HCT116 (cell line): Measurements from ENCODE around the gene CCDC39. TPM values are rescaled to one million over a fixed set of nuclear protein-coding genes. Genes with fewer than 3 reads are reported as not detected.

Experiments
- ATAC-seq: fragments of 200-7000 bp; cut with Tn5 transposase; 2 replicates; pipeline ENCODE4 v1.9.1; 2020; ENCODE audit warnings: mild to moderate bottlenecking, moderate library complexity
- BruUV-seq: library from RNA; stranded (reverse); fragments of 400-500 nt; replicated peaks from 2 replicates; lab custom pipeline; 2021; lab: Mats Ljungman, UMichigan
- CTCF ChIA-PET: fragments of 300-600 bp; sonication (Branson Sonifier 250); formaldehyde crosslinking; loops from one replicate; lab custom pipeline; 2021; ENCODE audit warnings: antibody characterized with exemption; lab: Charles Lee
- POLR2A ChIA-PET: fragments of 300-600, 350-600 bp; sonication (Branson Sonifier 250); formaldehyde crosslinking; loops from one replicate; lab custom pipeline; 2021; ENCODE audit warnings: antibody characterized with exemption; lab: Charles Lee
- RAD21 ChIA-PET, 2 experiments: fragments of 300-600 bp; sonication (Branson Sonifier 250); formaldehyde crosslinking; loops; one replicate each; lab custom pipeline; 2023; ENCODE audit warnings: low total read pairs in 2 of 2; ENCODE audit not compliant: uncharacterized antibody in 2 of 2, unreplicated experiment in 2 of 2, low non-redundant PET in 1 of 2; lab: Charles Lee
- DNase-seq: peaks from one replicate; pipeline ENCODE4 v3.0.0-alpha.2; 2010; ENCODE audit warnings: low read depth, low spot score
- H2AFZ ChIP-seq: fragments of 200-600 bp; shearing (Covaris generic), sonication (generic); 2 replicates; pipeline ENCODE4 v1.6.1; 2017; ENCODE audit warnings: low read depth, mixed run types, mixed read lengths, antibody characterized with exemption, low read length; ENCODE audit not compliant: poor library complexity, severe bottlenecking
- H3K27ac ChIP-seq: 2 replicates; pipeline ENCODE4 v1.5.1; 2012; ENCODE audit warnings: low read depth, low read length
- H3K27me3 ChIP-seq: fragments of 200-600 bp; sonication (generic); 2 replicates; pipeline ENCODE4 v1.6.1; 2016; ENCODE audit warnings: mixed run types, low read length, mixed read lengths; ENCODE audit not compliant: insufficient read depth
- H3K36me3 ChIP-seq, 2 experiments: fragments of 200-500 bp in 1 of 2; fragments of 200-600 bp in 1 of 2; sonication (Bioruptor generic) in 1 of 2; sonication (generic) in 1 of 2; 2 replicates each; pipeline versions ENCODE4 v1.5.1 to v1.6.1; 2014 to 2016; ENCODE audit warnings: low read length in 2 of 2, inconsistent platforms in 1 of 2, mixed read lengths in 1 of 2, mixed run types in 1 of 2; ENCODE audit not compliant: insufficient read depth in 2 of 2, control insufficient read depth in 1 of 2
- H3K4me1 ChIP-seq, 2 experiments: fragments of 200-600 bp in 1 of 2; sonication (generic) in 1 of 2; 2 replicates each; pipeline versions ENCODE4 v1.5.1 to v1.6.1; 2012 to 2017; ENCODE audit warnings: low read length in 2 of 2, inconsistent platforms in 1 of 2, mild to moderate bottlenecking in 1 of 2, mixed read lengths in 1 of 2, mixed run types in 1 of 2, moderate library complexity in 1 of 2; ENCODE audit not compliant: insufficient read depth in 2 of 2, control insufficient read depth in 1 of 2
- H3K4me2 ChIP-seq: fragments of 200-600 bp; sonication (generic); 2 replicates; pipeline ENCODE4 v1.6.1; 2017; ENCODE audit warnings: mixed run types, low read length, mixed read lengths
- H3K4me3 ChIP-seq, 2 experiments: fragments of 200-600 bp in 1 of 2; sonication (generic) in 1 of 2; replicated peaks in 1 of 2; 2 replicates each; pipeline ENCODE4 v1.5.1; 2011 to 2016; ENCODE audit warnings: low read length in 2 of 2, control low read depth in 1 of 2, low read depth in 1 of 2, mild to moderate bottlenecking in 1 of 2, mixed read lengths in 1 of 2, mixed run types in 1 of 2
- H3K79me2 ChIP-seq: fragments of 200-600 bp; sonication (generic); 2 replicates; pipeline ENCODE4 v1.6.1; 2017; ENCODE audit warnings: mild to moderate bottlenecking, mixed run types, low read length, moderate library complexity, mixed read lengths; ENCODE audit not compliant: insufficient read depth
- H3K9ac ChIP-seq: fragments of 200-600 bp; sonication (generic); 2 replicates; pipeline ENCODE4 v1.6.1; 2016; ENCODE audit warnings: low read length, mixed read lengths
- H3K9me2 ChIP-seq: fragments of 200-600 bp; sonication (generic), shearing (Covaris generic); 2 replicates; pipeline ENCODE4 v1.6.1; 2017; ENCODE audit warnings: mixed run types, mild to moderate bottlenecking, moderate library complexity; ENCODE audit not compliant: insufficient read depth
- H3K9me3 ChIP-seq, 2 experiments: fragments of 200-500 bp in 1 of 2; fragments of 200-600 bp in 1 of 2; sonication (Bioruptor generic) in 1 of 2; sonication (generic) in 1 of 2; 2 replicates each; pipeline ENCODE4 v1.6.1; 2014 to 2017; ENCODE audit warnings: low read length in 2 of 2, mixed read lengths in 2 of 2, inconsistent platforms in 1 of 2, low read depth in 1 of 2, mild to moderate bottlenecking in 1 of 2, mixed run types in 1 of 2, moderate library complexity in 1 of 2; ENCODE audit not compliant: control insufficient read depth in 1 of 2, insufficient read depth in 1 of 2
- H4K20me1 ChIP-seq: fragments of 200-600 bp; sonication (generic), shearing (Covaris generic); 2 replicates; pipeline ENCODE4 v1.6.1; 2017; ENCODE audit warnings: mixed run types, mild to moderate bottlenecking, moderate library complexity; ENCODE audit not compliant: insufficient read depth
- CBX3 ChIP-seq: IDR thresholded peaks from 2 replicates; pipeline ENCODE4 v1.6.1; 2012; ENCODE audit warnings: low read depth
- CEBPB ChIP-seq: IDR thresholded peaks from 2 replicates; pipeline ENCODE4 v1.6.1; 2012; ENCODE audit warnings: low read depth
- RAD21 ChIP-seq: IDR thresholded peaks from 2 replicates; pipeline ENCODE4 v1.6.1; 2012; ENCODE audit warnings: low read depth, mild to moderate bottlenecking
- SP1 ChIP-seq: IDR thresholded peaks from 2 replicates; pipeline ENCODE4 v1.6.1; 2012; ENCODE audit warnings: low read depth
- YY1 ChIP-seq: IDR thresholded peaks from 2 replicates; pipeline ENCODE4 v1.6.1; 2011; ENCODE audit warnings: low read length, low read depth, moderate library complexity, mild to moderate bottlenecking; ENCODE audit not compliant: insufficient replicate concordance; ENCODE audit errors: extremely low read depth
- ZNF274 ChIP-seq: fragments of 200-500 bp; sonication (Bioruptor generic); IDR thresholded peaks from 2 replicates; pipeline ENCODE4 v1.6.1; 2014; ENCODE audit warnings: mild to moderate bottlenecking, low read depth, low read length, inconsistent platforms
- intact Hi-C: fragments of 100-400 bp; cut with micrococcal nuclease; formaldehyde crosslinking; loops from 2 replicates; pipeline ENCODE4 v1.10.0; 2022
- total RNA-seq: library from RNA; stranded (reverse); gene quantifications from one replicate; pipeline ENCODE4 v1.2.1, GENCODE V29; 2021; ENCODE audit not compliant: unreplicated experiment
- TF ChIP-seq, protein P1 (sequence below), 3 experiments: fragments of 200-600 bp in 1 of 3; sonication (generic) in 1 of 3; IDR thresholded peaks in 2 of 3; conservative IDR thresholded peaks in 1 of 3; 2 replicates each; pipeline ENCODE4 v1.5.1; 2012 to 2017; ENCODE audit warnings: low read depth in 2 of 3, low read length in 2 of 3, antibody characterized with exemption in 1 of 3, borderline replicate concordance in 1 of 3, control low read depth in 1 of 3, mild to moderate bottlenecking in 1 of 3, mixed read lengths in 1 of 3, mixed run types in 1 of 3, moderate library complexity in 1 of 3; ENCODE audit not compliant: insufficient read depth in 1 of 3
- TF ChIP-seq, protein P2 (sequence below): IDR thresholded peaks from 2 replicates; pipeline ENCODE4 v1.6.1; 2011; ENCODE audit warnings: mild to moderate bottlenecking, low read length, moderate library complexity; ENCODE audit not compliant: insufficient replicate concordance; ENCODE audit errors: extremely low read depth

Gene CCDC39
- total RNA-seq, 1 experiment from 2014 or later = not detected

DNA sequence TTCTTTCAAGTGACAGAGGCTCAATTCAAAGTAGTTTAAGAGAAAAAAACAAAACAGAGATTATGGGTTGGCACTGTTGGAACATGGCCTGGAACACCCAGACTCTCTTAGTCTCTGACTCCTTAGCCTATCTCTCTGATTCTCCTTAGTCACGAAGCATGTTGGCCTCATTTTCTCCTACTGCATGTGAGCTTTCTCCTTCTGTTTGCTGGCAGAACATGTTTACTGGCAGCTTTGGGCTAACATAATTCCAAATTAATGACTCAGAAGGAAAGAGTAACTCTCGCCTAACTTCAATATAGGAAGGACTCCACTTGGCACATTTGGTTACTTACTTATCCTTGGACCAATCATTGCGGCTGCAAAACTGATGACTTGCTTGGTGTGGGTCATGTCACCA, 21.7 kb upstream of the CCDC39 start:
- Histone ChIP-seq H3K9me2 (no peaks in the 10 kb centered on the region), H3K36me3 (no peaks in the 10 kb centered on the region), H3K9ac (no peak overlapping the region), H3K27ac (no peak overlapping the region), H3K4me1 (no peaks in the 10 kb centered on the region), H3K9me3 (no peaks in the 10 kb centered on the region), H3K27me3 (0 out of 2 replicates have a peak, but pooled peaks cover 21% of the 10 kb centered on the region), H3K79me2 (no peaks in the 10 kb centered on the region), H2AFZ (no peak overlapping the region), H3K4me3 (no peak overlapping the region), H3K4me2 (no peak overlapping the region), H4K20me1 (no peaks in the 10 kb centered on the region)
- no peak for DNase-seq
- ChIA-PET CTCF (no interaction called here), RAD21 (no interaction called here), POLR2A (no interaction called here)
- BruUV-seq = no TSS peak
- TF ChIP-seq YY1 = no peak
- no peak for TF ChIP-seq RAD21
- TF ChIP-seq, protein P1, sequence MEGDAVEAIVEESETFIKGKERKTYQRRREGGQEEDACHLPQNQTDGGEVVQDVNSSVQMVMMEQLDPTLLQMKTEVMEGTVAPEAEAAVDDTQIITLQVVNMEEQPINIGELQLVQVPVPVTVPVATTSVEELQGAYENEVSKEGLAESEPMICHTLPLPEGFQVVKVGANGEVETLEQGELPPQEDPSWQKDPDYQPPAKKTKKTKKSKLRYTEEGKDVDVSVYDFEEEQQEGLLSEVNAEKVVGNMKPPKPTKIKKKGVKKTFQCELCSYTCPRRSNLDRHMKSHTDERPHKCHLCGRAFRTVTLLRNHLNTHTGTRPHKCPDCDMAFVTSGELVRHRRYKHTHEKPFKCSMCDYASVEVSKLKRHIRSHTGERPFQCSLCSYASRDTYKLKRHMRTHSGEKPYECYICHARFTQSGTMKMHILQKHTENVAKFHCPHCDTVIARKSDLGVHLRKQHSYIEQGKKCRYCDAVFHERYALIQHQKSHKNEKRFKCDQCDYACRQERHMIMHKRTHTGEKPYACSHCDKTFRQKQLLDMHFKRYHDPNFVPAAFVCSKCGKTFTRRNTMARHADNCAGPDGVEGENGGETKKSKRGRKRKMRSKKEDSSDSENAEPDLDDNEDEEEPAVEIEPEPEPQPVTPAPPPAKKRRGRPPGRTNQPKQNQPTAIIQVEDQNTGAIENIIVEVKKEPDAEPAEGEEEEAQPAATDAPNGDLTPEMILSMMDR (IDR thresholded peaks at IDR 0.05 in 2 of 3, conservative IDR thresholded peaks at IDR 0.05 in 1 of 3; ENCODE audit: borderline replicate concordance in 1 of 3, insufficient read depth in 1 of 3, low read depth in 2 of 3, low read length in 2 of 3) = no peak
- no peak for TF ChIP-seq SP1
- TF ChIP-seq CEBPB = no peak
- no peak for TF ChIP-seq ZNF274
- TF ChIP-seq CBX3 = no peak
- TF ChIP-seq, protein P2, sequence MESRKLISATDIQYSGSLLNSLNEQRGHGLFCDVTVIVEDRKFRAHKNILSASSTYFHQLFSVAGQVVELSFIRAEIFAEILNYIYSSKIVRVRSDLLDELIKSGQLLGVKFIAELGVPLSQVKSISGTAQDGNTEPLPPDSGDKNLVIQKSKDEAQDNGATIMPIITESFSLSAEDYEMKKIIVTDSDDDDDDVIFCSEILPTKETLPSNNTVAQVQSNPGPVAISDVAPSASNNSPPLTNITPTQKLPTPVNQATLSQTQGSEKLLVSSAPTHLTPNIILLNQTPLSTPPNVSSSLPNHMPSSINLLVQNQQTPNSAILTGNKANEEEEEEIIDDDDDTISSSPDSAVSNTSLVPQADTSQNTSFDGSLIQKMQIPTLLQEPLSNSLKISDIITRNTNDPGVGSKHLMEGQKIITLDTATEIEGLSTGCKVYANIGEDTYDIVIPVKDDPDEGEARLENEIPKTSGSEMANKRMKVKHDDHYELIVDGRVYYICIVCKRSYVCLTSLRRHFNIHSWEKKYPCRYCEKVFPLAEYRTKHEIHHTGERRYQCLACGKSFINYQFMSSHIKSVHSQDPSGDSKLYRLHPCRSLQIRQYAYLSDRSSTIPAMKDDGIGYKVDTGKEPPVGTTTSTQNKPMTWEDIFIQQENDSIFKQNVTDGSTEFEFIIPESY = no peak
- intact Hi-C loops = no loop called here
- ATAC-seq = no peak
